Activated CD4-positive, alpha-beta memory T cell treated with anti-CD3 and anti-CD28 coated beads for 36 hours (primary cell): Measurements from ENCODE around the gene CEBPE. TPM values are rescaled to one million over a fixed set of nuclear protein-coding genes. Genes with fewer than 3 reads are reported as not detected.

Source experiments
- CTCF ChIA-PET: fragments of 350-600 bp; sonication (Branson Sonifier 250); formaldehyde crosslinking; loops from one replicate; lab custom pipeline; 2021; ENCODE audit warnings: antibody characterized with exemption, inconsistent platforms; lab: Charles Lee
- POLR2A ChIA-PET: fragments of 350-600 bp; sonication (Branson Sonifier 250); formaldehyde crosslinking; loops from one replicate; lab custom pipeline; 2021; ENCODE audit warnings: antibody characterized with exemption; lab: Charles Lee
- DNase-seq: peaks from one replicate; pipeline ENCODE4 v3.0.0-alpha.2; 2020
- H3K27ac Mint-ChIP-seq: one replicate; pipeline ENCODE4 v1.8.0; 2021; ENCODE audit warnings: mixed read lengths
- H3K27me3 Mint-ChIP-seq: one replicate; pipeline ENCODE4 v1.8.0; 2021; ENCODE audit warnings: mixed read lengths
- H3K36me3 Mint-ChIP-seq: one replicate; pipeline ENCODE4 v1.8.0; 2021; ENCODE audit warnings: mixed read lengths
- H3K4me1 Mint-ChIP-seq: one replicate; pipeline ENCODE4 v1.8.0; 2021; ENCODE audit warnings: low read depth, mixed read lengths
- H3K4me3 Mint-ChIP-seq: one replicate; pipeline ENCODE4 v1.8.0; 2021; ENCODE audit warnings: mild to moderate bottlenecking, mixed read lengths
- H3K9me3 Mint-ChIP-seq: one replicate; pipeline ENCODE4 v1.8.0; 2021; ENCODE audit warnings: mixed read lengths
- intact Hi-C: fragments of 100-400 bp; cut with micrococcal nuclease; formaldehyde crosslinking; loops from one replicate; pipeline ENCODE4 v1.15.1; 2023
- total RNA-seq, 2 experiments: library from RNA; stranded (reverse); gene quantifications; one replicate each; pipeline ENCODE4 v1.2.3, GENCODE V29; 2021

Gene CEBPE
- total RNA-seq, 2 experiments from 2014 or later, result 0.19 to 0.34 TPM

- Mint-ChIP-seq H3K4me1 (peaks cover 40% of the 10 kb centered on the region), H3K9me3 (no peaks in the 10 kb centered on the region), H3K4me3 (no peak within 1 kb of the TSS), H3K36me3 (peaks cover 40% of the 10 kb centered on the region), H3K27ac (no peak within 1 kb of the TSS), H3K27me3 (no peaks in the 10 kb centered on the region)
- peak; percentile 100 for DNase-seq
- POLR2A ChIA-PET, result interaction anchor here (0.6 to 2.1 kb wide), 14 partner anchors 10 to 251 kb away, joined by 3 to 17 read pairs (median 5); partner anchors contain the start of genes HOMEZ, LRP10, PABPN1 and PPP1R3E
- CTCF ChIA-PET, result interaction anchor here (0.6 to 3.4 kb wide), 20 partner anchors 10 to 231 kb away, joined by 3 to 64 read pairs (median 6); partner anchors contain the start of genes CDH24 and PABPN1
- intact Hi-C loops, result loop anchor here (1.0 to 2.0 kb wide), 7 partner anchors 10 to 457 kb away; partner anchors contain the start of genes PABPN1 and PSMB5
These were observed 23.6 kb downstream of the CEBPE start, which contains the start of gene C14orf119 for GRCh38 chr14:23095196-23096108. C14orf119 (plus strand) TSS chr14:23095505; CDS start chr14:23097659, 2,154 bp downstream.

DNA sequence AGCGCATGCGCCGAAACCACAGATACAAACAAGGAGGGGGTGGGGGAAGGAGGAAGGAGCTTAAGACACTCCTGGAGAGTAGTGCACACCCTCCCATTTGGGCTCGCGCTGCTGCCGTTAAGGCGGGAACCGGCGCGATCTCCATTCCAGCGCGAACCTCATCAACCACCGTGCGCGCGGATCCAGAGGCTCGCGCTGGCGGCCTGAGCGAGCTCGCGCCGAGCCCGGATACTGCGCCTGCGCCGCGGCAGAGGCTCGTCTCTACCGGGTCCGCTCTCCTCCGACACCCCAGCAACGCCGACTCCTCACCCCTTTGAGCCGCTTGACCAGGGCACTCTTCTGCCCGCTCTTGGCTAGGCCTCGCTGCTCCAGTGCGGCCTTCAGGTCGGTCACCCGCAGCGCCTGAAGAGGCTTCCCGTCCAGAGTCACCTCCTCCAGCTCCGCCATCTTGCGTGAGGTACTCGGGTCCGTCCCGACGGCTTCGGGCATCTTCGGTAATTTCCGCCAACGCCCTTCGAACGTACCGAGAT lies 24.3 kb downstream of the CEBPE start, which contains the start of gene ACIN1:
TSS of gene ACIN1 (minus strand) at position 471 of the 530 bp plus-strand sequence. CDS start at position 447, 24 bp downstream.
- ChIA-PET POLR2A (interaction anchor here (0.6 to 2.1 kb wide), 13 partner anchors 9 to 251 kb away, joined by 3 to 17 read pairs (median 6); partner anchors contain the start of genes HOMEZ, LRP10, PABPN1 and PPP1R3E), CTCF (interaction anchor here (0.6 to 3.4 kb wide), 18 partner anchors 9 to 232 kb away, joined by 3 to 64 read pairs (median 6); partner anchors contain the start of genes CDH24 and PABPN1)
- intact Hi-C loops, result loop anchor here (1.0 to 2.0 kb wide), 7 partner anchors 9 to 458 kb away; partner anchors contain the start of genes PABPN1 and PSMB5
- Mint-ChIP-seq H3K9me3 (no peaks in the 10 kb centered on the region), H3K36me3 (peaks cover 48% of the 10 kb centered on the region), H3K4me3 (no peak within 1 kb of the TSS), H3K27me3 (no peaks in the 10 kb centered on the region), H3K27ac (no peak within 1 kb of the TSS), H3K4me1 (peaks cover 44% of the 10 kb centered on the region)
- peak; percentile 81 for DNase-seq

DNA sequence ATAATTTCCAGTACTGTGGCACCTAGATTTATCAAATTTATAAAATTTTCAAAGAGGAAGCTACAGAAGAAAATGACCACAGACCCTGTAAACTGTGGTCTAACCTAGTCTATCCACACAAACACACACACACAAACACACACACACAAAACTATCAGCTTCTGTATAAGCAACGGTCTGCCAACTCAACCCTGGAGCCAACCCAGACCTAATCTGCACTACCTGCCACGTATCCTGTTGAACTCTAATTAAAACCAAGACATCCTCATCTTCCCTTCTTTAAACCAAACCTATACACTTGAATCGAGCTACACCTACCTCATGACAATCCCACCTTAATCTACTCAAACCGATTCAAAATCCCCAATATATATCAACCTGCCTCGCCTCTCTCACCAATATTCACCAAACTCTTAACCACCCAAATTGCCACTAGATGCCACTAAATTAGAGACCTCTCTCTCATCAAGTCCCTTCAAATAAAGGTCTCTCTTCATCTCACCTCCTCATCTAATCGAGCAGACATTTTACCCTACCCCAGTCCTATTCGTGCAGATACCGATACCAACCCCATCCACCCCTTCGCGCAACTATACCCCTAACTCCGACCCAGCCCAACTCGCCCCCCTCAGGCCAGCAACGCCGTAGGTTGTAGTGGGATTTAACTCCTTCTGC lies 24.9 kb downstream of the CEBPE start:
- peaks cover 52% of the 10 kb centered on the region for H3K36me3 Mint-ChIP-seq
- H3K4me3 Mint-ChIP-seq, result no peak overlapping the region
- peaks cover 50% of the 10 kb centered on the region for H3K4me1 Mint-ChIP-seq
- CTCF ChIA-PET, result interaction anchor here (0.6 to 3.4 kb wide), 18 partner anchors 9 to 233 kb away, joined by 3 to 64 read pairs (median 6); partner anchors contain the start of genes CDH24 and PABPN1
- no peak overlapping the region for H3K27ac Mint-ChIP-seq
- no peaks in the 10 kb centered on the region for H3K27me3 Mint-ChIP-seq
- POLR2A ChIA-PET, result interaction anchor here (1.5 to 2.1 kb wide), 8 partner anchors 8 to 228 kb away, joined by 3 to 17 read pairs (median 10); partner anchors contain the start of genes PABPN1, PPP1R3E and PRMT5
- no peaks in the 10 kb centered on the region for H3K9me3 Mint-ChIP-seq
- intact Hi-C loops, result loop anchor here (2.0 kb wide), 1 partner anchor 459 kb away; no protein-coding TSS in a partner anchor
- DNase-seq, result no peak

GRCh38 chr14:23093526-23093925 lies 25.5 kb downstream of the CEBPE start:
- ChIA-PET POLR2A (interaction anchor here (1.8 kb wide), 1 partner anchor 26 kb away, joined by 8 read pairs; no protein-coding TSS in a partner anchor), CTCF (interaction anchor here (2.3 to 3.4 kb wide), 6 partner anchors 8 to 207 kb away, joined by 11 to 64 read pairs (median 34); no protein-coding TSS in a partner anchor)
- H3K9me3 Mint-ChIP-seq, result no peaks in the 10 kb centered on the region
- DNase-seq, result no peak
- H3K27ac Mint-ChIP-seq, result peak overlapping the region; percentile 74
- intact Hi-C loops, result no loop called here
- peaks cover 50% of the 10 kb centered on the region for H3K4me1 Mint-ChIP-seq
- H3K4me3 Mint-ChIP-seq, result no peak overlapping the region
- peaks cover 46% of the 10 kb centered on the region for H3K36me3 Mint-ChIP-seq
- H3K27me3 Mint-ChIP-seq, result no peaks in the 10 kb centered on the region

DNA sequence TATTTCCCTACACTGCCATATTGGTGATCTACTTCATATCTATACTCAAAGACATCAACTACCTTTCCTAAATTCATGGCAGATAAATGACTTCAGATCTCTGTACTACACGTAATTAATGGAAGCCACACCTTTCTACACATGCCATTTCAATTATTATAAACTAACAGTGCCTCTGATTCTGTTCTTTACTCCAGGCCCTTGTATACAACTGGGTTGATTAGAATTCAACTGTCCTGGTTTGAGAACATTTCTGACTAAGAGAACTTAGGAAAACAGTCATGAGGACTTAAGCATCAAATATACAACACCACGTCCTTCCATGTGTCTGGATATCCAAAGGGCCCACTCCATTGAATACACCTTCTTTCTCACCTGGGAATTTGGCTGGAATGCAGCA lies 26.0 kb downstream of the CEBPE start:
- peak overlapping the region; percentile 74 for H3K27ac Mint-ChIP-seq
- intact Hi-C loops, result no loop called here
- POLR2A ChIA-PET, result interaction anchor here (1.2 kb wide), 1 partner anchor 14 kb away, joined by 3 read pairs; no protein-coding TSS in a partner anchor
- CTCF ChIA-PET, result interaction anchor here (1.2 to 3.6 kb wide), 4 partner anchors 16 to 110 kb away, joined by 3 to 42 read pairs (median 10); partner anchors contain the start of gene AJUBA
- H3K9me3 Mint-ChIP-seq, result no peaks in the 10 kb centered on the region
- H3K36me3 Mint-ChIP-seq, result peaks cover 47% of the 10 kb centered on the region
- H3K4me1 Mint-ChIP-seq, result peaks cover 50% of the 10 kb centered on the region
- peak overlapping the region; percentile 43 for H3K4me3 Mint-ChIP-seq
- H3K27me3 Mint-ChIP-seq, result no peaks in the 10 kb centered on the region
- DNase-seq, result no peak

GRCh38 chr14:23091294-23092225 lies 27.5 kb downstream of the CEBPE start:
- intact Hi-C loops, result no loop called here
- H3K36me3 Mint-ChIP-seq, result peaks cover 48% of the 10 kb centered on the region

GRCh38 chr14:23090254-23090636 lies 28.8 kb downstream of the CEBPE start:
- DNase-seq, result no peak
- no peak overlapping the region for H3K4me3 Mint-ChIP-seq
- H3K27ac Mint-ChIP-seq, result peak overlapping the region; percentile 23
- intact Hi-C loops, result no loop called here
- H3K36me3 Mint-ChIP-seq, result peaks cover 56% of the 10 kb centered on the region
- CTCF ChIA-PET, result interaction anchor here (0.6 to 7.2 kb wide), 5 partner anchors 13 to 129 kb away, joined by 3 to 67 read pairs (median 8); no protein-coding TSS in a partner anchor
- peaks cover 59% of the 10 kb centered on the region for H3K4me1 Mint-ChIP-seq
- POLR2A ChIA-PET, result no interaction called here
- H3K27me3 Mint-ChIP-seq, result no peaks in the 10 kb centered on the region
- no peaks in the 10 kb centered on the region for H3K9me3 Mint-ChIP-seq

More at GRCh38 chr14:23091294-23092225, 27.5 kb downstream of the CEBPE start:
- Mint-ChIP-seq H3K27me3 (no peaks in the 10 kb centered on the region), H3K4me3 (no peak overlapping the region), H3K4me1 (peaks cover 48% of the 10 kb centered on the region), H3K27ac (peak overlapping the region; percentile 79), H3K9me3 (no peaks in the 10 kb centered on the region)
- ChIA-PET POLR2A (interaction anchor here (1.2 kb wide), 2 partner anchors 12 to 20 kb away, joined by 3 read pairs; no protein-coding TSS in a partner anchor), CTCF (interaction anchor here (1.0 to 7.2 kb wide), 11 partner anchors 12 to 162 kb away, joined by 3 to 67 read pairs (median 6); partner anchors contain the start of genes AJUBA and CDH24)
- no peak for DNase-seq

DNA sequence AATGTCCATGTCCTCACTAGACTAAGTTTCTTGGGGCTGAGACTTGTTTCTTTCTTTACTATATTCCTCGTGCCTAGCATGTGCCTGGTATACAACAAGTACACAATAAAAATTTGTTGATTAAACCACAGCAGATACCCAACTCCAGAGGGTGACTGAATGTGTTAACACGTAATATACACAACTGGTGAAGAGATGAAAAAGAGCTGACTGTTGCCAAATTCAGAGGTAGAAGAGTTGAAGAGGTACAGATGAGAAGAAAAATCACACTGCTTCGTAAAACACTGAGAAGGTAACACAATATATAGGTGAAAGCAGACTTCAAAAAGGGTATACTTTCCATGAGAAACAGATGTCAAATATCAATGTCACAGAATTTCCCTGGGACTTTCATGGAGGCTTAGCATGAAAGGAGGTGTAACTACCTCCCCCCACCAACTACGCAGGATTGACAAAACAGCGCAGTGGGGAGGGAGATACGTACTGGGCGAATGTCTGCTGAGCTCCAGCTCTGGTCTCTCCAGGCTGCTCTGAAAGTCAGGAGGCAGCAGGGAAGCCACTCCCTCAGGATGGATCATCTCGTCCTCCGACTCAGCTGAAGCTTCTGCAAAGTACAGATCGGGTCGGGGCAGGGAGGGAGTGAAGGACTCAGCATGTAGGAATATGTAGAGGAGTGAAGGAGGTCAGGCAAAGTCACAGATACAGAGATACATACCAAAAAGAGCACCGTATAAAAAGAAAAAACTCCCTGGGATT lies 29.4 kb downstream of the CEBPE start:
- H3K27me3 Mint-ChIP-seq, result no peaks in the 10 kb centered on the region
- no peak overlapping the region for H3K27ac Mint-ChIP-seq
- intact Hi-C loops, result no loop called here
- ChIA-PET CTCF (interaction anchor here (1.8 to 7.2 kb wide), 4 partner anchors 12 to 103 kb away, joined by 6 to 67 read pairs (median 25); no protein-coding TSS in a partner anchor), POLR2A (no interaction called here)
- peaks cover 58% of the 10 kb centered on the region for H3K36me3 Mint-ChIP-seq
- peaks cover 65% of the 10 kb centered on the region for H3K4me1 Mint-ChIP-seq
- DNase-seq, result no peak
- no peak overlapping the region for H3K4me3 Mint-ChIP-seq
- no peaks in the 10 kb centered on the region for H3K9me3 Mint-ChIP-seq

DNA sequence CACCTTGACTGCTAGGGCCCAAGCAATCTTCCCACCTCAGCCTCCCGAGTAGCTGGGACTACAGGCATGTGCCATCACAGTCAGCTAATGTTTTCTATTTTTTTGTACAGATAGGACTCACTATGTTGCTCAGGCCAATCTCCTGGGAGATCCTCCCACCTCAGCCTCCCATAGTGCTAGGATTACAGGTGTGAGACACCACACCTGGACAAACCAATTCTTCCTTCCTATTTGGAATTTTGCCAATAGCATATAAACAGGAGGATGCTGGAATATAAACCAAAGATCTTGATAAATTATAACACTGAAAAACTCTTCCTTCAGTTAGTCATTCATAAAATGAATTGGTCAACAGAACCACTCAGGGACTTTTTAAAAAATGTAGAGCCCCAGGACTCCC lies 32.5 kb downstream of the CEBPE start:
- POLR2A ChIA-PET, result interaction anchor here (2.3 kb wide), 1 partner anchor 8 kb away, joined by 13 read pairs; the partner anchor contains the start of genes ACIN1 and C14orf119
- CTCF ChIA-PET, result interaction anchor here (1.0 to 7.2 kb wide), 7 partner anchors 8 to 214 kb away, joined by 4 to 67 read pairs (median 8); partner anchors contain the start of genes ACIN1, C14orf119 and CDH24
- no peak overlapping the region for H3K4me3 Mint-ChIP-seq
- no peak for DNase-seq
- no peaks in the 10 kb centered on the region for H3K27me3 Mint-ChIP-seq
- peaks cover 51% of the 10 kb centered on the region for H3K36me3 Mint-ChIP-seq
- peak overlapping the region; percentile 90 for H3K27ac Mint-ChIP-seq
- intact Hi-C loops, result no loop called here
- H3K4me1 Mint-ChIP-seq, result peaks cover 46% of the 10 kb centered on the region
- no peaks in the 10 kb centered on the region for H3K9me3 Mint-ChIP-seq
